Measurements from ENCODE around the gene CDHR5. TPM values are rescaled to one million over a fixed set of nuclear protein-coding genes. Genes with fewer than 3 reads are reported as not detected.
A peak's percentile ranks its signal among the peaks of the same experiment; 100 is the strongest.

The CDHR5 gene
- total and polyA plus RNA-seq, 10 donors: 0.02 to 0.16 (median 0.03) TPM; not detected in 7

- intact Hi-C loops (cut with DNase I; ENCODE audit: low total_unique reads): loop anchor here (5.0 kb wide), 1 partner anchor 61 kb away; no protein-coding TSS in a partner anchor
- Histone ChIP-seq H3K36me3 (peaks cover 0 to 87% (median 15%) of the 10 kb centered on the region in 6 donors), H3K27ac (peak overlapping the region in 3 of 8 donors; percentile 22 to 26 (median 26)), H3K9me3 (no peaks in the 10 kb centered on the region), H3K27me3 (replicated peaks in 1 of 7) (no peaks in the 10 kb centered on the region), H3K4me3 (no peak overlapping the region), H3K4me1 (peaks cover 4 to 56% (median 24%) of the 10 kb centered on the region in 6 donors)
- 67 to 88% (median 83%) methylated on average over 16 to 19 of the region's 19 CpGs for WGBS, 5 donors
- DNase-seq: no peak
- TF ChIP-seq POLR2AphosphoS5 (IDR thresholded peaks at IDR 0.05) (no peak), CTCF (IDR thresholded peaks at IDR 0.05 in 8 of 11, conservative IDR thresholded peaks at IDR 0.05 in 3 of 11) (no peak), POLR2A (IDR thresholded peaks at IDR 0.05) (no peak)
Measured at GRCh38 chr11:660681-661444, 36.1 kb upstream of the CDHR5 start.

- Histone ChIP-seq H3K9me3 (no peaks in the 10 kb centered on the region), H3K27ac (no peak overlapping the region), H3K36me3 (peaks cover 0 to 87% (median 15%) of the 10 kb centered on the region in 6 donors), H3K4me1 (peaks cover 4 to 56% (median 22%) of the 10 kb centered on the region in 6 donors), H3K4me3 (no peak overlapping the region), H3K27me3 (replicated peaks in 1 of 7) (no peaks in the 10 kb centered on the region)
- no peak for TF ChIP-seq CTCF (IDR thresholded peaks at IDR 0.05 in 8 of 11, conservative IDR thresholded peaks at IDR 0.05 in 3 of 11)
- TF ChIP-seq POLR2A (IDR thresholded peaks at IDR 0.05): no peak
- no peak for TF ChIP-seq POLR2AphosphoS5 (IDR thresholded peaks at IDR 0.05)
- intact Hi-C loops (cut with DNase I; ENCODE audit: low total_unique reads): loop anchor here (5.0 kb wide), 1 partner anchor 62 kb away; no protein-coding TSS in a partner anchor
- no peak for DNase-seq
- WGBS, 5 donors: 89 to 95% (median 94%) methylated on average over 18 to 19 of the region's 19 CpGs
Measured at GRCh38 chr11:660281-660680, 35.5 kb upstream of the CDHR5 start.

- Histone ChIP-seq H3K9me3 (no peaks in the 10 kb centered on the region), H3K27me3 (replicated peaks in 1 of 7) (no peaks in the 10 kb centered on the region), H3K4me1 (peaks cover 4 to 56% (median 22%) of the 10 kb centered on the region in 6 donors), H3K36me3 (peaks cover 0 to 90% (median 15%) of the 10 kb centered on the region in 6 donors), H3K4me3 (no peak overlapping the region), H3K27ac (no peak overlapping the region)
- 88 to 95% (median 92%) methylated on average over 13 to 16 of the region's 16 CpGs for WGBS, 5 donors
- DNase-seq: no peak
- TF ChIP-seq CTCF (IDR thresholded peaks at IDR 0.05 in 8 of 11, conservative IDR thresholded peaks at IDR 0.05 in 3 of 11): no peak
- TF ChIP-seq POLR2AphosphoS5 (IDR thresholded peaks at IDR 0.05): peak in 1 of 3 donors; percentile 8
- no peak for TF ChIP-seq POLR2A (IDR thresholded peaks at IDR 0.05)
- intact Hi-C loops (cut with DNase I; ENCODE audit: low total_unique reads): loop anchor here (5.0 kb wide), 1 partner anchor 63 kb away; no protein-coding TSS in a partner anchor
Measured at GRCh38 chr11:659532-660085, 34.9 kb upstream of the CDHR5 start.

GRCh38 chr11:657691-658126, 33.0 kb upstream of the CDHR5 start:
- TF ChIP-seq POLR2A (IDR thresholded peaks at IDR 0.05) (no peak), CTCF (IDR thresholded peaks at IDR 0.05 in 8 of 11, conservative IDR thresholded peaks at IDR 0.05 in 3 of 11) (no peak), POLR2AphosphoS5 (IDR thresholded peaks at IDR 0.05) (no peak)
- H3K27me3 ChIP-seq (replicated peaks in 1 of 7): no peaks in the 10 kb centered on the region
- 84 to 88% (median 86%) methylated on average over 14 of the region's 14 CpGs for WGBS, 5 donors
- no peak for DNase-seq
- peaks cover 4 to 51% (median 20%) of the 10 kb centered on the region in 6 donors for H3K4me1 ChIP-seq
- intact Hi-C loops (cut with DNase I; ENCODE audit: low total_unique reads): no loop called here
- no peak overlapping the region for H3K4me3 ChIP-seq
- peaks cover 0 to 98% (median 22%) of the 10 kb centered on the region in 6 donors for H3K36me3 ChIP-seq
- peak overlapping the region in 4 of 8 donors; percentile 13 to 63 (median 24) for H3K27ac ChIP-seq
- H3K9me3 ChIP-seq: no peaks in the 10 kb centered on the region
